Activated T-cell treated with anti-CD3 and anti-CD28 coated beads for 1 hour (primary cell): ENCODE results near the gene CCDC77.

Source experiments
- DNase-seq: peaks from one replicate; pipeline ENCODE4 v3.0.0-alpha.2; 2020; ENCODE audit warnings: low read depth

CCDC77 gene

DNA sequence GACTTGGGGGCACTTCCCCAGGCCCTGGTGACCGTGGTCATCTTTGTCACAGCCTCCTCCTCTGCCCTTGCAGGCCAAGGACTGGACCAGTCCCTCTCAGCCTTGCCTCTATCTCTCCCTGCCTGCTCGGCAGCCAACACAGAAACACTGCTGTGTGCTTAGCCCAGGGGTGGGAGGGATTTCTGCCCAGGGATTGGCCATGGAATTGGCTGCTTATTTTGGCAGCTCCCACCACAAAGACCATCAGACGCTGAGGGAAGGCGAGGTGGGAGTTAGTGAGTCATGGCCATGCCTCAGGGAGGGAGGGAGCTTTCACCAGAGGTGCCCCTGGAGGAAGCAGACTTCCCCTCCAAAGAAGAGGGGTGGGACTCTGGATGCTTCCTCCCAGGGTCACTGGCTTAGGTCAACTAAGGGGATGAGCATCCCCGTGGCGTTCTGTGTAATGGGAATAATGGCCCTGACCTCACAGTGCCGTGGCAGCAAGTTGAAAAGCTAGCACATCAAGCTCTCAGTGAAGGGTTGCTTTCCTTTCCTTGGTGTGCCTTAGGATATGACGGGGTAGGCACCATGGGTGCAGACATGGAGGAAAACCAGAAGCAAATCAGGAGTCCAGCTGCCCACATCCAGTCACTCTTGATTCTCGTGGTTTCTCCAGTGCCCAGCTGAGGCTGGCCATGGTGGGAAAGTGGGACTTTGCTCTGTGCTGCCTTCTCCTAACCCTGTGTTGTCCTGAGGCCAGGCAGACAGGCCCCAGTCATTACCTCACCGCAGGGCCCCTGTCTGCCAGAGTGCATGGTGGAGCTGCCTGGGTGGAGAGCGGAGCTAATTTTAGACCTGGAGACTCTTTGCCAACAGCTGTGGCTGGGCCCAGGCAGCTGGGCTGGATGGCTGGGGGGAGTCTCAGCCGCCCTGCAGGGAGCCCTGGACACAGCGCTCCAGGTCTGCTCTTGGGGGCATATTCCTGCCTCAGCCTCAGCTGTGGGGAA is 79.7 kb downstream of the CCDC77 start:
- no peak for DNase-seq

DNA sequence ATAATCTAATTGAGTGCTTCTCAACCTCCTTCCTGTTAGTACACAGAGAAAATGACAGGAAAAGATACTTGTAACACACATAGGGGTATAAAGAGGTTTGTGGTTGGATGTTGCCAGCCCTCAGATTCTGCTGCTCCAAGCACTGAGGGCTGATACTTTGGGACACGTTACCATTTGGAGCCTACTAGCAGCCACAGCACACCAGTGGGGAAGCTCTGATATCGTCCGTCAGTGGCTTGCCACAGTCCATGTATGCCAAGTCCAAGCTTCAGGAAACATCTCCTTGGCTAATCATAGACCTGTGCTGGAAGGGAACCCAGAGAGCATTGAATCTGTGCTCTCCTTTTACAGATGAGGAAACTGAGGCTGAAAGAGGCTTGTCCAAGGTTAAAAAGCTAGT is 80.6 kb downstream of the CCDC77 start:
- no peak for DNase-seq

DNA sequence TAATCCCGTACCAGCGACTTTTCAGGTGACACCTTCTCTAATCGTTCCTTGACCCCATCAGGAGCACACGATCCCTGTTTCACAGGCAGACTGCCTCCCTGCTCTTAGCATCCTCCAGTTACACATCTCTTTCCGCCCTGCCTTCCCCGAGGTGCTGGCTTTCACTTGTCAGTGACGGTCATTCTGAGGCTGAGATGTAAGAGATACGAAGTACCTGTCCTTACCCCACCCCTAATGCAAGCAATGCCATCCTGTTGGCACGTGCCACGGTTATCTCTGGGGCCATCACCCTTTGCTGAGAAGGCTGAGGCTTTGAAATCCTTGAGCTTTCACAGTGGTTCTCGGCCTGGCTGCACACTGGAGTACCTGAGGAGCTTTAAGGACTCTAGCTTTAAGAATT is 82.7 kb downstream of the CCDC77 start:
- DNase-seq = no peak

DNA sequence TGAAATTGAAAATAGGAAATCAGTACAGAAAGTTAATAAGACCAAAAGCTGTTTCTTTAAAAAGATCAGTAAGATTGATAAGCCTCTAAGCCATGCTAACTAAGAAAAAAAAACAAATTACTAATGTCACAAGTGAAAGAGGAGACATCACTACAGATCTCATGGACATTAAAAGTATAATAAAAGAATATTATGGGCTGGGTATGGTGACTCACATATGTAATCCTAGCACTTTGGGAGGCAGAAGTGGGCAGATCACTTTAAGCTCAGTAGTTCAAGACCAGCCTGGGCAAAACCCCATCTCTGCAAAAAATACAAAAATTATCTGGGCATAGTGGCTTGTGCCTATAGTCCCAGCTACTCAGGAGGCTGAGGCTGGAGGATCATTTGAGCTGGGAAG is 88.8 kb downstream of the CCDC77 start:
- no peak for DNase-seq
